Neuron (in vitro differentiated cells): ENCODE data around the gene SAMD3.
"Not testable (repeated sequence)": the region's sequence is repeated elsewhere in the genome, so short reads cannot be mapped to it uniquely, and the experiment has no call there.

Experiments used
- H2AFZ ChIP-seq: one replicate; pipeline ENCODE4 v1.6.1; 2013; ENCODE audit warnings: low read depth, mild to moderate bottlenecking, inconsistent platforms, low read length, moderate library complexity
- H3K27me3 ChIP-seq: one replicate; pipeline ENCODE4 v1.6.1; 2013; ENCODE audit warnings: low read length; ENCODE audit not compliant: insufficient read depth
- H3K36me3 ChIP-seq: one replicate; pipeline ENCODE4 v1.6.1; 2013; ENCODE audit warnings: low read length; ENCODE audit not compliant: insufficient read depth
- H3K4me1 ChIP-seq: one replicate; pipeline ENCODE4 v1.6.1; 2013; ENCODE audit warnings: low read length; ENCODE audit not compliant: insufficient read depth
- H3K4me3 ChIP-seq: 2 replicates; pipeline ENCODE4 v1.5.1; 2013; ENCODE audit warnings: mild to moderate bottlenecking, low read length, moderate library complexity
- H3K9me3 ChIP-seq: one replicate; pipeline ENCODE4 v1.6.1; 2013; ENCODE audit warnings: low read length

The SAMD3 gene

GRCh38 chr6:130152908-130153510 is 69.7 kb downstream of the SAMD3 start:
- no peaks in the 10 kb centered on the region for H3K9me3 ChIP-seq
- no peak overlapping the region for H3K4me3 ChIP-seq
- no peaks in the 10 kb centered on the region for H3K27me3 ChIP-seq
- no peaks in the 10 kb centered on the region for H3K4me1 ChIP-seq
- no peaks in the 10 kb centered on the region for H3K36me3 ChIP-seq
- H2AFZ ChIP-seq, result no peak overlapping the region

GRCh38 chr6:130150906-130151305 is 71.8 kb downstream of the SAMD3 start:
- Histone ChIP-seq H3K27me3 (no peaks in the 10 kb centered on the region), H3K4me3 (no peak overlapping the region), H3K9me3 (no peaks in the 10 kb centered on the region), H2AFZ (no peak overlapping the region), H3K4me1 (no peaks in the 10 kb centered on the region), H3K36me3 (no peaks in the 10 kb centered on the region)

GRCh38 chr6:130149016-130149415 is 73.7 kb downstream of the SAMD3 start:
- H2AFZ ChIP-seq, H3K4me1 ChIP-seq, H3K9me3 ChIP-seq, H3K36me3 ChIP-seq, H3K27me3 ChIP-seq, H3K4me3 ChIP-seq: not testable (repeated sequence)

- no peaks in the 10 kb centered on the region for H3K4me1 ChIP-seq
- H3K9me3 ChIP-seq, result no peaks in the 10 kb centered on the region
- H3K27me3 ChIP-seq, result no peaks in the 10 kb centered on the region
- no peak overlapping the region for H3K4me3 ChIP-seq
- no peak overlapping the region for H2AFZ ChIP-seq
- no peaks in the 10 kb centered on the region for H3K36me3 ChIP-seq
These were observed 74.6 kb downstream of the SAMD3 start for GRCh38 chr6:130148181-130148580.

GRCh38 chr6:130147111-130147510 is 75.6 kb downstream of the SAMD3 start:
- no peaks in the 10 kb centered on the region for H3K36me3 ChIP-seq
- no peaks in the 10 kb centered on the region for H3K4me1 ChIP-seq
- H3K4me3 ChIP-seq, result no peak overlapping the region
- H3K27me3 ChIP-seq, result no peaks in the 10 kb centered on the region
- no peak overlapping the region for H2AFZ ChIP-seq
- H3K9me3 ChIP-seq, result no peaks in the 10 kb centered on the region

- Histone ChIP-seq H3K4me1 (peaks cover 1% of the 10 kb centered on the region), H3K9me3 (peaks cover 2% of the 10 kb centered on the region)
These were observed 79.0 kb downstream of the SAMD3 start for GRCh38 chr6:130143709-130144108.

GRCh38 chr6:130140084-130140483 is 82.7 kb downstream of the SAMD3 start:
- Histone ChIP-seq H3K27me3 (no peaks in the 10 kb centered on the region), H3K4me3 (no peak overlapping the region), H3K36me3 (peaks cover 6% of the 10 kb centered on the region), H2AFZ (no peak overlapping the region), H3K4me1 (peaks cover 1% of the 10 kb centered on the region), H3K9me3 (peaks cover 2% of the 10 kb centered on the region)

More at GRCh38 chr6:130143709-130144108, 79.0 kb downstream of the SAMD3 start:
- Histone ChIP-seq H3K4me3 (no peak overlapping the region), H3K36me3 (no peaks in the 10 kb centered on the region), H2AFZ (no peak overlapping the region), H3K27me3 (no peaks in the 10 kb centered on the region)

GRCh38 chr6:130138909-130139242 is 83.9 kb downstream of the SAMD3 start:
- H3K4me1 ChIP-seq, result peaks cover 1% of the 10 kb centered on the region

GRCh38 chr6:130138116-130138908 is 84.4 kb downstream of the SAMD3 start:
- Histone ChIP-seq H3K36me3 (peaks cover 6% of the 10 kb centered on the region), H3K9me3 (peaks cover 2% of the 10 kb centered on the region), H3K27me3 (no peaks in the 10 kb centered on the region), H3K4me1 (peaks cover 1% of the 10 kb centered on the region), H3K4me3 (no peak overlapping the region), H2AFZ (no peak overlapping the region)

More at GRCh38 chr6:130138909-130139242, 83.9 kb downstream of the SAMD3 start:
- H3K9me3 ChIP-seq, result peaks cover 2% of the 10 kb centered on the region
- no peaks in the 10 kb centered on the region for H3K27me3 ChIP-seq
- H3K4me3 ChIP-seq, result no peak overlapping the region
- H2AFZ ChIP-seq, result no peak overlapping the region
- peaks cover 6% of the 10 kb centered on the region for H3K36me3 ChIP-seq

GRCh38 chr6:130136798-130137197 is 86.0 kb downstream of the SAMD3 start:
- H3K9me3 ChIP-seq, result no peaks in the 10 kb centered on the region
- H2AFZ ChIP-seq, result no peak overlapping the region
- H3K4me3 ChIP-seq, result no peak overlapping the region
- peaks cover 7% of the 10 kb centered on the region for H3K4me1 ChIP-seq
- H3K27me3 ChIP-seq, result no peaks in the 10 kb centered on the region
- peaks cover 6% of the 10 kb centered on the region for H3K36me3 ChIP-seq

GRCh38 chr6:130134582-130134981 is 88.2 kb downstream of the SAMD3 start:
- no peak overlapping the region for H3K4me3 ChIP-seq
- H3K9me3 ChIP-seq, result no peaks in the 10 kb centered on the region
- no peak overlapping the region for H2AFZ ChIP-seq
- H3K36me3 ChIP-seq, result peaks cover 6% of the 10 kb centered on the region
- peaks cover 6% of the 10 kb centered on the region for H3K4me1 ChIP-seq
- H3K27me3 ChIP-seq, result no peaks in the 10 kb centered on the region

- no peak overlapping the region for H2AFZ ChIP-seq
- no peaks in the 10 kb centered on the region for H3K9me3 ChIP-seq
- H3K4me1 ChIP-seq, result peaks cover 7% of the 10 kb centered on the region
These were observed 90.5 kb downstream of the SAMD3 start for GRCh38 chr6:130132286-130132701.

GRCh38 chr6:130129762-130130246 is 92.9 kb downstream of the SAMD3 start:
- no peak overlapping the region for H3K4me3 ChIP-seq
- no peaks in the 10 kb centered on the region for H3K9me3 ChIP-seq
- no peak overlapping the region for H2AFZ ChIP-seq
- no peaks in the 10 kb centered on the region for H3K36me3 ChIP-seq
- H3K4me1 ChIP-seq, result peaks cover 11% of the 10 kb centered on the region
- no peaks in the 10 kb centered on the region for H3K27me3 ChIP-seq

More at GRCh38 chr6:130132286-130132701, 90.5 kb downstream of the SAMD3 start:
- H3K36me3 ChIP-seq, result peaks cover 6% of the 10 kb centered on the region
- no peak overlapping the region for H3K4me3 ChIP-seq
- no peaks in the 10 kb centered on the region for H3K27me3 ChIP-seq
